Measurements from ENCODE around the gene NUP205.
"Not testable (repeated sequence)": the region's sequence is repeated elsewhere in the genome, so short reads cannot be mapped to it uniquely, and the experiment has no call there.

The NUP205 gene

GRCh38 chr7:135684136-135684535 lies 126.4 kb downstream of the NUP205 start:
- H3K9me3 ChIP-seq (ENCODE audit: low read depth, low read length), result no peaks in the 10 kb centered on the region
- no peak overlapping the region for H3K9ac ChIP-seq (ENCODE audit: insufficient read length)
- no peak overlapping the region for H3K4me3 ChIP-seq
- no peak for DNase-seq (ENCODE audit: low read depth, low spot score)
- TF ChIP-seq POLR2AphosphoS5 (IDR thresholded peaks at IDR 0.05; ENCODE audit: borderline replicate concordance, low read depth, low read length), result no peak
- TF ChIP-seq EZH2 (IDR thresholded peaks at IDR 0.05), result no peak
- TF ChIP-seq FOXP2 (optimal IDR thresholded peaks at IDR 0.05; ENCODE audit: control extremely low read depth, extremely low read length, insufficient read depth), result no peak
- peaks cover 9% of the 10 kb centered on the region for H3K36me3 ChIP-seq (ENCODE audit: insufficient read depth, low read length)
- H3K27ac ChIP-seq, result no peak overlapping the region

GRCh38 chr7:135684699-135685098 lies 127.0 kb downstream of the NUP205 start:
- TF ChIP-seq FOXP2 (optimal IDR thresholded peaks at IDR 0.05; ENCODE audit: control extremely low read depth, extremely low read length, insufficient read depth) (no peak), POLR2AphosphoS5 (IDR thresholded peaks at IDR 0.05; ENCODE audit: borderline replicate concordance, low read depth, low read length) (no peak), EZH2 (IDR thresholded peaks at IDR 0.05) (no peak)
- no peak overlapping the region for H3K27ac ChIP-seq
- H3K9ac ChIP-seq (ENCODE audit: insufficient read length), result no peak overlapping the region
- no peak for DNase-seq (ENCODE audit: low read depth, low spot score)
- H3K9me3 ChIP-seq (ENCODE audit: low read depth, low read length), result no peaks in the 10 kb centered on the region
- peaks cover 3% of the 10 kb centered on the region for H3K36me3 ChIP-seq (ENCODE audit: insufficient read depth, low read length)
- no peak overlapping the region for H3K4me3 ChIP-seq

GRCh38 chr7:135685306-135686084 lies 127.8 kb downstream of the NUP205 start:
- no peak for TF ChIP-seq FOXP2 (optimal IDR thresholded peaks at IDR 0.05; ENCODE audit: control extremely low read depth, extremely low read length, insufficient read depth)
- no peaks in the 10 kb centered on the region for H3K36me3 ChIP-seq (ENCODE audit: insufficient read depth, low read length)
- DNase-seq (ENCODE audit: low read depth, low spot score), result no peak
- no peak overlapping the region for H3K9ac ChIP-seq (ENCODE audit: insufficient read length)
- no peak overlapping the region for H3K27ac ChIP-seq
- H3K4me3 ChIP-seq, result no peak overlapping the region
- no peaks in the 10 kb centered on the region for H3K9me3 ChIP-seq (ENCODE audit: low read depth, low read length)

- H3K9ac ChIP-seq (ENCODE audit: insufficient read length), result no peak overlapping the region
- no peak overlapping the region for H3K27ac ChIP-seq
- H3K4me3 ChIP-seq, result no peak overlapping the region
- H3K36me3 ChIP-seq (ENCODE audit: insufficient read depth, low read length), result peaks cover 4% of the 10 kb centered on the region; the same call in 1 of the 2 replicates
- H3K9me3 ChIP-seq (ENCODE audit: low read depth, low read length), result no peaks in the 10 kb centered on the region
- TF ChIP-seq FOXP2 (optimal IDR thresholded peaks at IDR 0.05; ENCODE audit: control extremely low read depth, extremely low read length, insufficient read depth) (no peak), EZH2 (IDR thresholded peaks at IDR 0.05) (no peak), POLR2AphosphoS5 (IDR thresholded peaks at IDR 0.05; ENCODE audit: borderline replicate concordance, low read depth, low read length) (no peak)
- DNase-seq (ENCODE audit: low read depth, low spot score), result no peak
Measured at GRCh38 chr7:135687466-135687865, 129.7 kb downstream of the NUP205 start.

GRCh38 chr7:135690566-135690965 lies 132.8 kb downstream of the NUP205 start:
- Histone ChIP-seq H3K9me3 (ENCODE audit: low read depth, low read length) (no peaks in the 10 kb centered on the region), H3K4me3 (no peak overlapping the region), H3K27ac (no peak overlapping the region), H3K36me3 (ENCODE audit: insufficient read depth, low read length) (peaks cover 4% of the 10 kb centered on the region; the same call in 1 of the 2 replicates), H3K9ac (ENCODE audit: insufficient read length) (no peak overlapping the region)
- TF ChIP-seq FOXP2 (optimal IDR thresholded peaks at IDR 0.05; ENCODE audit: control extremely low read depth, extremely low read length, insufficient read depth) (no peak), EZH2 (IDR thresholded peaks at IDR 0.05) (no peak), POLR2AphosphoS5 (IDR thresholded peaks at IDR 0.05; ENCODE audit: borderline replicate concordance, low read depth, low read length) (no peak)
- no peak for DNase-seq (ENCODE audit: low read depth, low spot score)

GRCh38 chr7:135692055-135692454 lies 134.3 kb downstream of the NUP205 start:
- Histone ChIP-seq H3K9ac (ENCODE audit: insufficient read length) (no peak overlapping the region), H3K36me3 (ENCODE audit: insufficient read depth, low read length) (peaks cover 4% of the 10 kb centered on the region; the same call in 1 of the 2 replicates), H3K27ac (no peak overlapping the region), H3K4me3 (no peak overlapping the region), H3K9me3 (ENCODE audit: low read depth, low read length) (no peaks in the 10 kb centered on the region)
- TF ChIP-seq POLR2AphosphoS5 (IDR thresholded peaks at IDR 0.05; ENCODE audit: borderline replicate concordance, low read depth, low read length), result no peak
- no peak for TF ChIP-seq FOXP2 (optimal IDR thresholded peaks at IDR 0.05; ENCODE audit: control extremely low read depth, extremely low read length, insufficient read depth)
- DNase-seq (ENCODE audit: low read depth, low spot score), result no peak

GRCh38 chr7:135692606-135693005 lies 134.9 kb downstream of the NUP205 start:
- H3K4me3 ChIP-seq; H3K36me3 ChIP-seq (ENCODE audit: insufficient read depth, low read length); DNase-seq (ENCODE audit: low read depth, low spot score); H3K9me3 ChIP-seq (ENCODE audit: low read depth, low read length); H3K27ac ChIP-seq; H3K9ac ChIP-seq (ENCODE audit: insufficient read length): not testable (repeated sequence)

GRCh38 chr7:135693558-135693957 lies 135.8 kb downstream of the NUP205 start:
- no peak for DNase-seq (ENCODE audit: low read depth, low spot score)
- Histone ChIP-seq H3K27ac (no peak overlapping the region), H3K36me3 (ENCODE audit: insufficient read depth, low read length) (peaks cover 4% of the 10 kb centered on the region; the same call in 1 of the 2 replicates), H3K4me3 (no peak overlapping the region), H3K9me3 (ENCODE audit: low read depth, low read length) (no peaks in the 10 kb centered on the region), H3K9ac (ENCODE audit: insufficient read length) (no peak overlapping the region)
- TF ChIP-seq POLR2AphosphoS5 (IDR thresholded peaks at IDR 0.05; ENCODE audit: borderline replicate concordance, low read depth, low read length) (no peak), EZH2 (IDR thresholded peaks at IDR 0.05) (no peak), FOXP2 (optimal IDR thresholded peaks at IDR 0.05; ENCODE audit: control extremely low read depth, extremely low read length, insufficient read depth) (no peak)
